ENCODE measurements around the gene PPP1R2C.

GRCh38 chrX:42772874-42773273, 5.1 kb downstream of the PPP1R2C start:
- TF ChIP-seq CTCF (IDR thresholded peaks at IDR 0.05), result no peak
- no peak for TF ChIP-seq POLR2AphosphoS5 (IDR thresholded peaks at IDR 0.05)
- TF ChIP-seq POLR2A (IDR thresholded peaks at IDR 0.05), result no peak
- no peak for TF ChIP-seq EP300 (IDR thresholded peaks at IDR 0.05)

All from stomach (tissue), 4 donors.